Activated CD8-positive, alpha-beta T cell treated with anti-CD3 and anti-CD28 coated beads for 36 hours (primary cell): ENCODE data around the gene SYCP3. TPM values are rescaled to one million over a fixed set of nuclear protein-coding genes. Genes with fewer than 3 reads are reported as not detected.

ENCODE experiments used
- ATAC-seq: fragments of 200-7000 bp; cut with Tn5 transposase; one replicate; pipeline ENCODE4 v1.10.0; 2021; ENCODE audit warnings: mild to moderate bottlenecking, moderate library complexity
- CTCF ChIA-PET: fragments of 350-600 bp; sonication (Branson Sonifier 250); formaldehyde crosslinking; loops from one replicate; lab custom pipeline; 2021; ENCODE audit warnings: antibody characterized with exemption; lab: Charles Lee
- POLR2A ChIA-PET: fragments of 350-600 bp; sonication (Branson Sonifier 250); formaldehyde crosslinking; loops from one replicate; lab custom pipeline; 2021; ENCODE audit warnings: antibody characterized with exemption; lab: Charles Lee
- DNase-seq: peaks from one replicate; pipeline ENCODE4 v3.0.0-alpha.2; 2020
- H3K27ac Mint-ChIP-seq: one replicate; pipeline ENCODE4 v1.8.0; 2021; ENCODE audit warnings: mild to moderate bottlenecking, mixed read lengths
- H3K27me3 Mint-ChIP-seq: one replicate; pipeline ENCODE4 v1.8.0; 2021; ENCODE audit warnings: mixed read lengths
- H3K36me3 Mint-ChIP-seq: one replicate; pipeline ENCODE4 v1.8.0; 2021; ENCODE audit warnings: low read depth, mixed read lengths
- H3K4me1 Mint-ChIP-seq: one replicate; pipeline ENCODE4 v1.8.0; 2021; ENCODE audit warnings: low read depth, mixed read lengths
- H3K4me3 Mint-ChIP-seq: one replicate; pipeline ENCODE4 v1.8.0; 2021; ENCODE audit warnings: mild to moderate bottlenecking, moderate library complexity, mixed read lengths
- H3K9me3 Mint-ChIP-seq: one replicate; pipeline ENCODE4 v1.8.0; 2021; ENCODE audit warnings: mixed read lengths
- CTCF ChIP-seq: fragments of 200-600 bp; IDR thresholded peaks from one replicate; pipeline ENCODE4 v1.8.0; 2022; ENCODE audit warnings: antibody characterized with exemption, mild to moderate bottlenecking
- intact Hi-C: fragments of 100-400 bp; cut with micrococcal nuclease; formaldehyde crosslinking; loops from one replicate; pipeline ENCODE4 v1.10.0; 2022
- total RNA-seq, 2 experiments: library from RNA; stranded (reverse); gene quantifications; one replicate each; pipeline ENCODE4 v1.2.3, GENCODE V29; 2021

Gene SYCP3
- under 1 TPM; 0.09 to 0.36 TPM for total RNA-seq

DNA sequence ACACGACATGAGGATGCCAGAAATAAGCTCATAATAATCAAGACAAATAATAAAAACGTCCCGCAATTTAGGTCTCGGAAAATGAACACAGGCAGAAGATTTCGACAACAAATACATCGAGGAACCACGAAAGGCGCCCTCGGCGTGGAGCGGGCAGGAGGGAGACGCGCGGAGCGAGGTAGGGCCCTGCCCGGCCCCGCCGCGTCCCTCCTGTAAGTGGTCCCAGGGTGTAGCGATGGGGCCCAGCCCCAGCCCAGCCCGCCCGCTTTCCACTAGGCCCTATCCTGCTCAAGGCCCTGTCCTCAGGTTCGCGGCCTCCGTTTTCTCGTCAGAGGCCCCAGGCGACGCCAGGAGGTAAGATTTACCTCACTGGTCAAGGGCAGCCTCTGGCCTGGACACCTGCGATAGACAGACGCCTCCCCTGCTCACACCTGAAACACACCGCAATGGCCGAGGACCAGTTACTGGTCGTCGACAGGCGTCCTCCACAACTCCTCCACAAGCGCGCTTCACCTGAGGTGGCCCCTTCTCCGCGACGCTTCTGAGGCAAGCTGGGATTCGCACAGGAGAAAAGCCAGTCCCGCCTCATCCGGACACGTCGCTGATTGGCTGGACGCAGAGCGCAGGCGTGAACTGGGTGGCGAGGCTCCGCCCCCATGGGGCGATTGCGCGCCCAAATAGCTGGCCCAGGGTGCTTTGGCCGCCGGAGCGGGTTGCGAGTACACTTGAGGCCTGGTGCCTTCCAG lies at the start of gene SYCP3:
Gene SYCP3, minus strand, starts transcription at position 543 of the 746 bp plus-strand sequence. CDS start 1,527 bp downstream, outside the sequence.
- intact Hi-C loops, result no loop called here
- no peak within 1 kb of the TSS for H3K27ac Mint-ChIP-seq
- TF ChIP-seq CTCF, result no peak
- no peak within 1 kb of the TSS for H3K4me3 Mint-ChIP-seq
- POLR2A ChIA-PET, result interaction anchor here (0.6 kb wide), 1 partner anchor 41 kb away, joined by 3 read pairs; no protein-coding TSS in a partner anchor
- ATAC-seq (no peak), DNase-seq (no peak)
- no peaks in the 10 kb centered on the region for H3K9me3 Mint-ChIP-seq
- no peaks in the 10 kb centered on the region for H3K27me3 Mint-ChIP-seq
- peaks cover 8% of the 10 kb centered on the region for H3K36me3 Mint-ChIP-seq
- H3K4me1 Mint-ChIP-seq, result peaks cover 9% of the 10 kb centered on the region
- CTCF ChIA-PET, result no interaction called here

DNA sequence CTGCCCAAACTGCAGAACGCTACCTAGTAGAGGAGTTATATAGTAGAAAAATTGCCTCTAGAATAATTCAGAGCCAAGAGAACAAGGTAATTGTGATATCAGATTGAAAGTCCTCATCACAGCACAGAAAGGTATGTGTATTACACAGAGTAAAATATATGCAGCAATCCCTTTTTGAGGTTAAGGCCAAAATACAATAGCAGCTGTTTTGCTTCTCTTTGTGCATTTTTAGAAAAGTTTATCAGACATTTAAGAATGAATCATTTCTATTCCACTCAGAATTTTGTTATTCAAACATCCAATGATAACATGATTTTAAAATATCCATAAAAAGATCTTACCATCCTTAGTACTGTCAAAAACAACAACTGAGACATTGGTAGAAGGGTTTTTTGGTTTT lies 46.4 kb upstream of the SYCP3 start:
- intact Hi-C loops, result no loop called here
- no peak for DNase-seq
- TF ChIP-seq CTCF, result no peak
- H3K36me3 Mint-ChIP-seq, result peaks cover 37% of the 10 kb centered on the region
- peaks cover 22% of the 10 kb centered on the region for H3K4me1 Mint-ChIP-seq
- no peak overlapping the region for H3K4me3 Mint-ChIP-seq
- no peak for ATAC-seq
- no peaks in the 10 kb centered on the region for H3K9me3 Mint-ChIP-seq
- CTCF ChIA-PET, result interaction anchor here (0.7 to 1.9 kb wide), 3 partner anchors 9 to 45 kb away, joined by 3 to 14 read pairs (median 3); partner anchors contain the start of gene GNPTAB
- no peak overlapping the region for H3K27ac Mint-ChIP-seq
- POLR2A ChIA-PET, result no interaction called here
- no peaks in the 10 kb centered on the region for H3K27me3 Mint-ChIP-seq

DNA sequence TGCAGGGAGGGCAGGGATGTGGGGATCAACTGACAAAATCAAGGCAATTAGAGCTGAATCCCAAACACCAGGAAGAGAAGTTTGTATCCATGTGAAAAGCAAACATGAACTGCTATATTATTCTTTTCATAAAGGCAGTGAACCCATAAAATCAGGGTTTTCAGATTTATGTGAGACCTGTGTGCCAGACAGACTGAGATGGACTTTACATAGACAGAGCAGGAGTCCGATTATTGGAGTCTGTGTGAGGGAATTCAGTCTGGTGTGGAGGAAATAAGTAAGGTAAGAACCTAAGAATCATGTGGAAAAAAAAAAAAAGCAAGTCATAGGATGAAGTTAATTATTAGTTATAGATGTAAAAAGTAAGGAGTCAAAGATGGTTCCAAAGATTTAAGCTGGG lies 45.1 kb upstream of the SYCP3 start:
- intact Hi-C loops, result no loop called here
- Mint-ChIP-seq H3K4me3 (no peak overlapping the region), H3K9me3 (no peaks in the 10 kb centered on the region), H3K4me1 (peaks cover 25% of the 10 kb centered on the region), H3K36me3 (peaks cover 39% of the 10 kb centered on the region), H3K27ac (peak overlapping the region; percentile 23), H3K27me3 (no peaks in the 10 kb centered on the region)
- TF ChIP-seq CTCF, result no peak
- no peak for ATAC-seq
- ChIA-PET POLR2A (interaction anchor here (0.6 to 0.9 kb wide), 2 partner anchors 31 to 45 kb away, joined by 3 to 4 read pairs; no protein-coding TSS in a partner anchor), CTCF (interaction anchor here (1.0 to 2.5 kb wide), 5 partner anchors 11 to 369 kb away, joined by 4 to 13 read pairs (median 11); partner anchors contain the start of gene GNPTAB)
- DNase-seq, result no peak

- ChIA-PET CTCF (interaction anchor here (1.0 to 2.5 kb wide), 5 partner anchors 10 to 369 kb away, joined by 4 to 13 read pairs (median 11); partner anchors contain the start of gene GNPTAB), POLR2A (no interaction called here)
- no peak for TF ChIP-seq CTCF
- H3K36me3 Mint-ChIP-seq, result peaks cover 37% of the 10 kb centered on the region
- intact Hi-C loops, result no loop called here
- DNase-seq (no peak), ATAC-seq (no peak)
- H3K4me1 Mint-ChIP-seq, result peaks cover 25% of the 10 kb centered on the region
- H3K27ac Mint-ChIP-seq, result peak overlapping the region; percentile 15
- no peaks in the 10 kb centered on the region for H3K9me3 Mint-ChIP-seq
- H3K4me3 Mint-ChIP-seq, result no peak overlapping the region
- H3K27me3 Mint-ChIP-seq, result no peaks in the 10 kb centered on the region
Measured at GRCh38 chr12:101783838-101784237, 44.6 kb upstream of the SYCP3 start.

- no peaks in the 10 kb centered on the region for H3K9me3 Mint-ChIP-seq
- no peak overlapping the region for H3K4me3 Mint-ChIP-seq
- POLR2A ChIA-PET, result no interaction called here
- TF ChIP-seq CTCF, result no peak
- H3K36me3 Mint-ChIP-seq, result peaks cover 38% of the 10 kb centered on the region
- ATAC-seq (no peak), DNase-seq (no peak)
- peak overlapping the region; percentile 90 for H3K27ac Mint-ChIP-seq
- CTCF ChIA-PET, result interaction anchor here (1.9 to 2.5 kb wide), 4 partner anchors 10 to 368 kb away, joined by 4 to 13 read pairs (median 12); partner anchors contain the start of gene GNPTAB
- intact Hi-C loops, result no loop called here
- peaks cover 25% of the 10 kb centered on the region for H3K4me1 Mint-ChIP-seq
- no peaks in the 10 kb centered on the region for H3K27me3 Mint-ChIP-seq
Measured at GRCh38 chr12:101783150-101783549, 43.9 kb upstream of the SYCP3 start.
